GM12865 (cell line): Measurements from ENCODE around the gene EFHC1.

Experiments used
- DNase-seq: peaks from one replicate; pipeline ENCODE4 v3.0.0; 2010; ENCODE audit warnings: low read depth
- H3K4me3 ChIP-seq: 2 replicates; pipeline ENCODE4 v1.5.1; 2011; ENCODE audit warnings: mild to moderate bottlenecking, low read depth, low read length, control low read depth
- CTCF ChIP-seq: IDR thresholded peaks from 2 replicates; pipeline ENCODE4 v1.5.1; 2011; ENCODE audit warnings: low read length, control low read depth, low read depth, inconsistent platforms; ENCODE audit not compliant: insufficient read depth; ENCODE audit errors: missing control alignments

Gene EFHC1

GRCh38 chr6:52499681-52500236, 79.6 kb downstream of the EFHC1 start:
- DNase-seq, result no peak
- H3K4me3 ChIP-seq, result no peak overlapping the region
- TF ChIP-seq CTCF, result no peak

- no peak overlapping the region for H3K4me3 ChIP-seq
- TF ChIP-seq CTCF, result no peak
- no peak for DNase-seq
These were observed 80.3 kb downstream of the EFHC1 start for GRCh38 chr6:52500238-52501129.

DNA sequence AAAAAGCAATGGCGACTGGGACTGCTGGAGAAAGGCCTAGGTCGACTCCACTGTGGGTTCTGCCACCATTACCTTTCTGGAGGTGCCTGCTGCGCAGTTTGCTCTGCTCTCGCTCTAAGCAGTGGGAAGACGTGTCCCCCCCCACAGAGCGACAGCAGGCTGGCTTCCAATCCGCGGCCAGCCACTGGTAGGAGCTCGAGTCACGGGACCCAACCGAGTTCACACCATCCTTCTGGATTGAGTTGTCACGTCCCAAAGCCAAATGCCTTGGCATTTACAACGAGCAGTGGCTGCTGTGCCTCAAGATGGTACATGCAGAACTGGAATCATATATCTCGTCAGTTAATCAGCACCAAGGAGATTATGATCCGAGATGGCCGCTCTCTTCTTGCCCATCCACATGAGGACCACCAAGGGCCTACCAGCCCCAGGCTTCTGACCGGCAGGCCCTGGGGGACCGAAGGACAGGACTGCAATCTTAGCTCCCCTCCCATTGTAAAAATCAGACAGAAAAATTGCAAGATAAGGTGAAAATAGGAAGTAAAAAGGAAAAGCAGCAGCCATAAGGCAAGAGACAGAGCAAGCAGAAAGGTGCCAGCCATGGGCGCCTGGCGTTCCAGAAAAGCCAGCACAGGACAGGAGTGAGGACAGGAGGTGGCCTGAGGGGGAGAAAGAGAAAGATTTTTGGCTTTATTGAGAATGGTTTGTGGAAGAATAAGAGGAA, 82.3 kb downstream of the EFHC1 start:
- H3K4me3 ChIP-seq, result no peak overlapping the region
- TF ChIP-seq CTCF, result no peak
- no peak for DNase-seq

- no peak for TF ChIP-seq CTCF
- no peak for DNase-seq
- H3K4me3 ChIP-seq, result no peak overlapping the region
These were observed 83.2 kb downstream of the EFHC1 start for GRCh38 chr6:52503323-52503747.

DNA sequence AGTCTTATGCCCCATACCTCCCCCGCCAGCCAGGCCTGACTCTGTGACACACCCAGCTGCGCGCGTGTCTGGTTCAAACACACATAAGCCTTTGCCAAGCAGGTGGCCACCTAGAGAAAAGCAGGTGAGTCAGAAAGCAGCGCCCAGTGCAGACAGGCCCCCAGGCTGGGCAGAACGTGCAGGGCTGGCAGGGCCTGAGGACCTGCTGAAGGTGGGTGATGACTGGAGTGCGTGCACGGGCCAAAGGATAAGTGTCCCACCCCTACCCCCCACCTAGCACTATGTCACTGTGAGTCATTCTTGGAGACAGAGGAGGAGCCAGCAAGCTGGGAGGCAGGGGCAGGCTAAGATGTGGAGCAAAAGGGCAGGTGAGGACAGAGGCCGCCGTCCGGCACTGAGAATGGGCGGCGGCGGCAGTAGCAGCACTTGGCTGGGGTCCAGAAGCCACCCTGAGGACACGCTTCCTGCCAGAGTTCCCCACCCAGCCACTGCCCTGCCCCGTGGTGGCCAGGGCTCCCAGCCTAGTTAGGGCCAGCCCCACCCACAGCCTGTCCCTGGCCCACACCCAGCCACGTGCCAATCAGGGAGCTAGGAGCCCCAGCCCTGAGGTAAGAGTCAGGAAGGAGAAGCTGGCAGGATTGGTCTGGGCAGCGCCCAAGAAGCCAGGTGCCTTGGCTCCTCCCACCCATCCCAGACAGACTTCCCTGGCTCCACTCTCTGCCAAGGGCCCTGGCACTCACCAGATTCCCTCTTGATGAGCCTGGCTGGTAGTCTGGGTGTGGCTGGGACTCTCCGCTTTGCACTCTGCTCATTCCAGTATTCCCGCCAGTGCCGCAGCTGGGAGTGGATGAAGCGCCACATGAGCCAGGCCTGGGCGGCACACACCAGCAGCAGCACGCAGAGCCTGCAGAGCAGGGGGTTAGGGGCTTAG, 84.0 kb downstream of the EFHC1 start:
- DNase-seq, result no peak
- no peak overlapping the region for H3K4me3 ChIP-seq
- TF ChIP-seq CTCF, result no peak

DNA sequence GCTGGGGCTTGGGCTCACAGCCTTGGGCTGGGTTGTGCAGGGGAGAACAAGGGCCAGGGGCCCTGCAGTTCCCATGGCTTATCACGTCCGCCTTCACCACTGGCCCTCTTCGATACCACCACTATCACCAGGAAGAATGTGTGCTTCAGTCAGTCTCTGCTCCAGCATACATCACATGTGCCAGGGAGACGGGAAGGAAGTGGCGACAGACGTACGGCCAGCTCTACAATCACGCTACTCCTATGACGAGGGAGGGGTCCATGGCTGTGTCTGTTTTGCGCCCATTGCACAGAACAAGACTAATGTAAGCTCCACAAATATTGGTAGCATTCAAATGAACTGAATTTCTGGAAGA, 84.6 kb downstream of the EFHC1 start:
- TF ChIP-seq CTCF, result no peak
- no peak for DNase-seq
- no peak overlapping the region for H3K4me3 ChIP-seq
